Measurements from ENCODE around the gene EBF4.
A peak's percentile ranks its signal among the peaks of the same experiment; 100 is the strongest.

EBF4 gene

GRCh38 chr20:2692036-2692885 lies at the start of gene EBF4:
EBF4 (plus strand) TSS chr20:2692780; CDS start chr20:2693646, 866 bp downstream.
- DNase-seq = peak; percentile 44

- no peak for DNase-seq
These were observed 48.9 kb upstream of the EBF4 start for GRCh38 chr20:2643708-2644107.

GRCh38 chr20:2651772-2652723 lies 40.5 kb upstream of the EBF4 start, which contains the start of gene NOP56:
NOP56 (plus strand) TSS chr20:2652632; CDS start chr20:2652661, 29 bp downstream.
- DNase-seq = peak; percentile 95

- peak; percentile 58 for DNase-seq
These were observed 39.6 kb upstream of the EBF4 start for GRCh38 chr20:2652724-2653555.

- DNase-seq = no peak
These were observed 38.8 kb upstream of the EBF4 start for GRCh38 chr20:2653556-2654383.

- no peak for DNase-seq
These were observed 38.2 kb upstream of the EBF4 start for GRCh38 chr20:2654384-2654822.

- no peak for DNase-seq
These were observed 37.7 kb upstream of the EBF4 start for GRCh38 chr20:2654831-2655230.

- DNase-seq = no peak
These were observed 37.1 kb upstream of the EBF4 start for GRCh38 chr20:2655331-2656116.

GRCh38 chr20:2656471-2657117 lies 36.0 kb upstream of the EBF4 start:
- DNase-seq = no peak

- DNase-seq = no peak
These were observed 35.3 kb upstream of the EBF4 start for GRCh38 chr20:2657241-2657640.

GRCh38 chr20:2657674-2658073 lies 34.9 kb upstream of the EBF4 start:
- no peak for DNase-seq

- peak; percentile 60 for DNase-seq
These were observed 33.9 kb upstream of the EBF4 start for GRCh38 chr20:2658414-2659354.

- DNase-seq = no peak
These were observed 33.0 kb upstream of the EBF4 start for GRCh38 chr20:2659547-2659946.

- DNase-seq = no peak
These were observed 29.2 kb upstream of the EBF4 start for GRCh38 chr20:2663364-2663886.

GRCh38 chr20:2663887-2664719 lies 28.5 kb upstream of the EBF4 start, which contains the start of gene IDH3B:
IDH3B (minus strand) TSS chr20:2664216; CDS start chr20:2664188, 28 bp downstream.
- DNase-seq = peak; percentile 95

GRCh38 chr20:2671977-2672376 lies 20.6 kb upstream of the EBF4 start:
- no peak for DNase-seq

GRCh38 chr20:2672446-2672845 lies 20.1 kb upstream of the EBF4 start:
- DNase-seq = no peak

- DNase-seq = no peak
These were observed 19.1 kb upstream of the EBF4 start for GRCh38 chr20:2673453-2673852.
